SK-N-SH treated with all-trans-retinoic acid at 6 μM for 48 hours (cell line): Measurements from ENCODE around the gene CFAP61.

ENCODE experiments used
- ATAC-seq: fragments of 200-7000 bp; cut with Tn5 transposase; 3 replicates; pipeline ENCODE4 v1.9.1; 2020; ENCODE audit warnings: mild to moderate bottlenecking, moderate library complexity
- ARNTL ChIP-seq: fragments of 450-650 bp; formaldehyde crosslinking; IDR thresholded peaks from 2 replicates; pipeline ENCODE4 v1.5.0; 2020; ENCODE audit warnings: low read depth, mild to moderate bottlenecking, moderate library complexity, borderline replicate concordance
- CREB5 ChIP-seq: fragments of 250-450 bp; sonication (Bioruptor Pico); IDR thresholded peaks from 2 replicates; pipeline ENCODE4 v1.5.1; 2020; ENCODE audit warnings: low read depth, mild to moderate bottlenecking, moderate library complexity
- CSDC2 ChIP-seq: fragments of 250-450 bp; sonication (Bioruptor Pico); IDR thresholded peaks from 2 replicates; pipeline ENCODE4 v1.5.0; 2020; ENCODE audit warnings: mild to moderate bottlenecking, moderate library complexity
- CSRNP3 ChIP-seq: fragments of 250-450 bp; sonication (Bioruptor Pico); IDR thresholded peaks from 2 replicates; pipeline ENCODE4 v1.5.1; 2021; ENCODE audit warnings: mild to moderate bottlenecking, moderate library complexity
- ESRRG ChIP-seq: fragments of 250-450 bp; sonication (Bioruptor Pico); IDR thresholded peaks from 2 replicates; pipeline ENCODE4 v1.6.1; 2021; ENCODE audit warnings: mild to moderate bottlenecking
- GLIS3 ChIP-seq: fragments of 250-450 bp; sonication (Bioruptor Pico); IDR thresholded peaks from 2 replicates; pipeline ENCODE4 v1.5.0; 2020; ENCODE audit warnings: mild to moderate bottlenecking, moderate library complexity
- ISL1 ChIP-seq: fragments of 250-450 bp; sonication (Bioruptor Pico); IDR thresholded peaks from 2 replicates; pipeline ENCODE4 v2.1.2; 2022; ENCODE audit warnings: mild to moderate bottlenecking, moderate library complexity
- OSR1 ChIP-seq: fragments of 250-450 bp; sonication (Bioruptor Pico); IDR thresholded peaks from 2 replicates; pipeline ENCODE4 v1.8.0; 2022; ENCODE audit warnings: moderate library complexity, mild to moderate bottlenecking, inconsistent platforms
- PATZ1 ChIP-seq: fragments of 250-450 bp; sonication (Bioruptor Pico); IDR thresholded peaks from 2 replicates; pipeline ENCODE4 v1.8.0; 2020; ENCODE audit warnings: mild to moderate bottlenecking, moderate library complexity, borderline replicate concordance
- POU6F1 ChIP-seq: fragments of 250-450 bp; sonication (Bioruptor Pico); IDR thresholded peaks from 2 replicates; pipeline ENCODE4 v1.8.0; 2021; ENCODE audit warnings: low read depth, mild to moderate bottlenecking, moderate library complexity, borderline replicate concordance
- PPARA ChIP-seq: fragments of 250-450 bp; sonication (Bioruptor Pico); IDR thresholded peaks from 2 replicates; pipeline ENCODE4 v1.5.0; 2020; ENCODE audit warnings: mild to moderate bottlenecking, borderline replicate concordance
- RARB ChIP-seq: fragments of 250-450 bp; sonication (Bioruptor Pico); IDR thresholded peaks from 2 replicates; pipeline ENCODE4 v1.8.0; 2021; ENCODE audit warnings: mild to moderate bottlenecking, moderate library complexity
- SNAI2 ChIP-seq: fragments of 250-450 bp; sonication (Bioruptor Pico); IDR thresholded peaks from 2 replicates; pipeline ENCODE4 v1.5.0; 2020; ENCODE audit warnings: mild to moderate bottlenecking, moderate library complexity
- TCF4 ChIP-seq: fragments of 250-450 bp; sonication (Bioruptor Pico); IDR thresholded peaks from 2 replicates; pipeline ENCODE4 v1.8.0; 2021; ENCODE audit warnings: mild to moderate bottlenecking, moderate library complexity, borderline replicate concordance
- TOX ChIP-seq: fragments of 250-450 bp; sonication (Bioruptor Pico); IDR thresholded peaks from 2 replicates; pipeline ENCODE4 v1.8.0; 2021; ENCODE audit warnings: mild to moderate bottlenecking, moderate library complexity, borderline replicate concordance
- TSHZ2 ChIP-seq: fragments of 250-450 bp; sonication (Bioruptor Pico); IDR thresholded peaks from 2 replicates; pipeline ENCODE4 v1.5.0; 2020; ENCODE audit warnings: mild to moderate bottlenecking, moderate library complexity
- ZC3H10 ChIP-seq: fragments of 250-450 bp; sonication (Bioruptor Pico); IDR thresholded peaks from 2 replicates; pipeline ENCODE4 v1.5.1; 2021; ENCODE audit warnings: mild to moderate bottlenecking, moderate library complexity
- ZFP3 ChIP-seq: fragments of 250-450 bp; sonication (Bioruptor Pico); IDR thresholded peaks from 2 replicates; pipeline ENCODE4 v1.5.0; 2020; ENCODE audit warnings: mild to moderate bottlenecking, moderate library complexity
- ZFP30 ChIP-seq: fragments of 450-650 bp; formaldehyde crosslinking; IDR thresholded peaks from 2 replicates; pipeline ENCODE4 v1.5.0; 2022; ENCODE audit warnings: mild to moderate bottlenecking, moderate library complexity
- ZNF565 ChIP-seq: fragments of 450-650 bp; formaldehyde crosslinking; conservative IDR thresholded peaks from 2 replicates; pipeline ENCODE4 v1.5.0; 2020; ENCODE audit warnings: low read depth, mild to moderate bottlenecking, moderate library complexity
- ZNF70 ChIP-seq: fragments of 450-650 bp; formaldehyde crosslinking; IDR thresholded peaks from 2 replicates; pipeline ENCODE4 v1.5.0; 2020; ENCODE audit warnings: mild to moderate bottlenecking, moderate library complexity
- ZNF8 ChIP-seq: fragments of 450-650 bp; formaldehyde crosslinking; IDR thresholded peaks from 2 replicates; pipeline ENCODE4 v1.5.0; 2020; ENCODE audit warnings: mild to moderate bottlenecking, moderate library complexity

The CFAP61 gene

GRCh38 chr20:20341371-20341770 is 289.0 kb downstream of the CFAP61 start:
- ATAC-seq: no peak
- TF ChIP-seq ARNTL (CRISPR knock-in tag): no peak
- no peak for TF ChIP-seq ESRRG
- TF ChIP-seq RARB: no peak
- peak; percentile 58; the same call in 1 of the 2 replicates for TF ChIP-seq TCF4 (CRISPR knock-in tag)
- no peak for TF ChIP-seq OSR1 (CRISPR knock-in tag)
- TF ChIP-seq ISL1 (CRISPR knock-in tag): peak; percentile 47; the same call in 1 of the 2 replicates
- TF ChIP-seq CSDC2 (CRISPR knock-in tag): no peak
- no peak for TF ChIP-seq ZFP3 (CRISPR knock-in tag)
- no peak for TF ChIP-seq ZC3H10 (CRISPR knock-in tag)
- TF ChIP-seq, all 23 proteins: peak for 2

GRCh38 chr20:20342066-20342465 is 289.7 kb downstream of the CFAP61 start:
- no peak for TF ChIP-seq RARB
- TF ChIP-seq OSR1 (CRISPR knock-in tag): no peak
- no peak for TF ChIP-seq PPARA (CRISPR knock-in tag)
- TF ChIP-seq TSHZ2 (CRISPR knock-in tag): no peak
- TF ChIP-seq ARNTL (CRISPR knock-in tag): no peak
- ATAC-seq: peak; percentile 43; the same call in 1 of the 3 replicates

GRCh38 chr20:20343932-20344331 is 291.6 kb downstream of the CFAP61 start:
- ATAC-seq: no peak
- TF ChIP-seq TCF4 (CRISPR knock-in tag) (no peak), POU6F1 (CRISPR knock-in tag) (no peak), RARB (no peak), PATZ1 (CRISPR knock-in tag) (no peak), CSRNP3 (CRISPR knock-in tag) (no peak), ZNF8 (no peak), CREB5 (no peak), ZFP30 (CRISPR knock-in tag) (no peak), GLIS3 (CRISPR knock-in tag) (no peak), ESRRG (no peak), ZNF70 (CRISPR knock-in tag) (no peak), ZC3H10 (CRISPR knock-in tag) (no peak), PPARA (CRISPR knock-in tag) (no peak), ZFP3 (CRISPR knock-in tag) (no peak)

- ATAC-seq: no peak
- no peak for TF ChIP-seq TSHZ2 (CRISPR knock-in tag)
- TF ChIP-seq SNAI2 (CRISPR knock-in tag): no peak
- TF ChIP-seq ZNF565 (CRISPR knock-in tag): no peak
- no peak for TF ChIP-seq TOX (CRISPR knock-in tag)
- no peak for TF ChIP-seq ZFP30 (CRISPR knock-in tag)
- TF ChIP-seq PATZ1 (CRISPR knock-in tag): no peak
Measured at GRCh38 chr20:20344476-20344875, 292.1 kb downstream of the CFAP61 start.
